ENCODE measurements around the gene SP100.

DNA sequence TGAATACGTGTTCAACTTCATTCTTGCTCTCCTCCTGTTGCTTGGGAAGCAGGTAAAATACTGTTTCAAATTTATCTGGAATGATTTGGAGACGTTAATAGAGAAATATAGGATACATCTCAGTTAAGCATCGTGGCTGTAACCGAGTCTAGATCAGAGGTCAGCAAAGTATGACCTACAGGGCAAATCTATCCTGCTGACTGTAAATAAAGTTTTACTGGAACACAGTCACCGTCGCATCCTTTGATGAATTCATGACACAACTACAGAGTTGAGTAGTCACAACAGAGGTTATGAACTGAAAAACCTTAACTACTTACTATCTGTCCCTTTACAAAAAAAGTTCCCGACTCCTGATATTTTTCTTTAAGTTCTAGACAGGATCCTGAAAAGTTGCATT is 86.6 kb downstream of the SP100 start:
- no peak for TF ChIP-seq POLR2A (IDR thresholded peaks at IDR 0.05; ENCODE audit: low read length)
- TF ChIP-seq GATA1 (IDR thresholded peaks at IDR 0.05; ENCODE audit: low read depth, low read length): no peak
